Endothelial cell of umbilical vein (primary cell): Measurements from ENCODE around the gene SYNGR1. TPM values are rescaled to one million over a fixed set of nuclear protein-coding genes. Genes with fewer than 3 reads are reported as not detected.

Experiments used
- BruUV-seq: library from RNA; stranded (reverse); fragments of 400-500 nt; replicated peaks from 2 replicates; lab custom pipeline; 2021; lab: Mats Ljungman, UMichigan
- CTCF ChIA-PET: fragments of 300-600, 350-600 bp; sonication (Branson Sonifier 250); formaldehyde crosslinking; loops from one replicate; lab custom pipeline; 2021; ENCODE audit warnings: antibody characterized with exemption, inconsistent platforms; lab: Charles Lee
- POLR2A ChIA-PET: fragments of 300-600, 350-600 bp; sonication (Branson Sonifier 250); formaldehyde crosslinking; loops from one replicate; lab custom pipeline; 2021; ENCODE audit warnings: antibody characterized with exemption, inconsistent platforms; lab: Charles Lee
- DNase-seq: peaks from one replicate; pipeline ENCODE4 v3.0.0-alpha.2; 2011; ENCODE audit warnings: low read depth, low spot score
- FAIRE-seq: peaks from 2 replicates; lab custom pipeline; 2011; peaks lifted over from hg19 to GRCh38; lab: Jason Lieb, UNC
- H2AFZ ChIP-seq: 2 replicates; pipeline ENCODE4 v1.6.0; 2012; ENCODE audit warnings: low read depth, low read length, control low read depth, inconsistent platforms
- H3K27ac ChIP-seq: 2 replicates; pipeline ENCODE4 v1.5.1; 2011; ENCODE audit warnings: low read depth, mild to moderate bottlenecking, control low read depth, low read length, moderate library complexity; ENCODE audit not compliant: insufficient read depth
- H3K27me3 ChIP-seq, 2 experiments: 2 replicates each; pipeline versions ENCODE4 v1.6.0 to v1.6.1; 2011; ENCODE audit warnings: low read length in 2 of 2, mixed read lengths in 1 of 2; ENCODE audit not compliant: control insufficient read depth in 2 of 2, insufficient read depth in 2 of 2
- H3K36me3 ChIP-seq, 2 experiments: 2 replicates in 1 of 2; 3 replicates in 1 of 2; pipeline ENCODE4 v1.5.1; 2011; ENCODE audit warnings: low read length in 2 of 2, mild to moderate bottlenecking in 1 of 2, moderate library complexity in 1 of 2; ENCODE audit not compliant: control insufficient read depth in 2 of 2, insufficient read depth in 2 of 2; ENCODE audit errors: extremely low read depth in 1 of 2
- H3K4me1 ChIP-seq: 3 replicates; pipeline ENCODE4 v1.5.1; 2011; ENCODE audit warnings: mild to moderate bottlenecking, low read length; ENCODE audit not compliant: control insufficient read depth, insufficient read depth; ENCODE audit errors: extremely low read depth
- H3K4me2 ChIP-seq: 2 replicates; pipeline ENCODE4 v1.6.1; 2011; ENCODE audit warnings: low read length, control low read depth, mixed read lengths; ENCODE audit not compliant: insufficient read depth
- H3K4me3 ChIP-seq, 3 experiments: fragments of 200-600 bp in 1 of 3; sonication (generic), shearing (Covaris generic) in 1 of 3; replicated peaks in 1 of 3; 2 replicates each; pipeline ENCODE4 v1.5.1; 2011 to 2016; ENCODE audit warnings: control low read depth in 3 of 3, low read length in 3 of 3, mild to moderate bottlenecking in 2 of 3, inconsistent platforms in 1 of 3, low read depth in 1 of 3, moderate library complexity in 1 of 3; ENCODE audit not compliant: insufficient read depth in 1 of 3
- H3K79me2 ChIP-seq: 2 replicates; pipeline ENCODE4 v1.6.0; 2012; ENCODE audit warnings: low read length, inconsistent platforms; ENCODE audit not compliant: control insufficient read depth, insufficient read depth
- H3K9ac ChIP-seq: replicated peaks from 2 replicates; pipeline ENCODE3; 2011; ENCODE audit warnings: low read length, control low read depth; ENCODE audit not compliant: insufficient read depth; ENCODE audit errors: extremely low read depth
- H3K9me1 ChIP-seq: replicated peaks from 3 replicates; pipeline ENCODE4 v1.6.0; 2011; ENCODE audit warnings: mild to moderate bottlenecking, low read length; ENCODE audit not compliant: control insufficient read depth, insufficient read depth; ENCODE audit errors: extremely low read depth
- H3K9me3 ChIP-seq: replicated peaks from 2 replicates; pipeline ENCODE4 v1.5.1; 2012; ENCODE audit warnings: low read length, inconsistent platforms; ENCODE audit not compliant: control insufficient read depth, insufficient read depth
- H4K20me1 ChIP-seq: replicated peaks from 2 replicates; pipeline ENCODE3; 2011; ENCODE audit warnings: mild to moderate bottlenecking, low read length; ENCODE audit not compliant: control insufficient read depth, insufficient read depth; ENCODE audit errors: extremely low read depth
- CTCF ChIP-seq, 2 donors: IDR thresholded peaks; 1 replicate in 1 of 2; 2 replicates in 1 of 2; pipeline ENCODE4 v1.5.1; 2011; ENCODE audit warnings: low read length in 2 of 2, mild to moderate bottlenecking in 2 of 2, moderate library complexity in 2 of 2, control low read depth in 1 of 2, inconsistent platforms in 1 of 2, low read depth in 1 of 2; ENCODE audit not compliant: insufficient read depth in 1 of 2; ENCODE audit errors: extremely low read depth in 1 of 2
- EZH2 ChIP-seq: IDR thresholded peaks from 2 replicates; pipeline ENCODE4 v1.6.1; 2012; ENCODE audit warnings: borderline replicate concordance, low read depth, mild to moderate bottlenecking, moderate library complexity, low read length, inconsistent platforms; ENCODE audit not compliant: severe bottlenecking
- FOS ChIP-seq: IDR thresholded peaks from 2 replicates; pipeline ENCODE4 v1.6.1; 2011; ENCODE audit warnings: mild to moderate bottlenecking, low read length, moderate library complexity, borderline replicate concordance; ENCODE audit not compliant: insufficient read depth
- GATA2 ChIP-seq: IDR thresholded peaks from 2 replicates; pipeline ENCODE4 v1.7.0; 2011; ENCODE audit warnings: low read depth, mild to moderate bottlenecking, moderate library complexity, mixed read lengths, low read length; ENCODE audit not compliant: insufficient read length, insufficient read depth
- JUN ChIP-seq: IDR thresholded peaks from 2 replicates; pipeline ENCODE4 v1.6.1; 2011; ENCODE audit warnings: borderline replicate concordance, low read depth; ENCODE audit not compliant: insufficient read length, insufficient read depth
- MAX ChIP-seq: IDR thresholded peaks from 2 replicates; pipeline ENCODE4 v1.6.1; 2011; ENCODE audit not compliant: insufficient read depth, insufficient read length
- MYC ChIP-seq: IDR thresholded peaks from one replicate; pipeline ENCODE4 v1.6.1; 2011; ENCODE audit warnings: mild to moderate bottlenecking, low read depth, low read length
- POLR2A ChIP-seq: IDR thresholded peaks from 2 replicates; pipeline ENCODE4 v1.6.1; 2012; ENCODE audit warnings: low read depth, mild to moderate bottlenecking, control low read depth, low read length
- POLR2AphosphoS5 ChIP-seq: IDR thresholded peaks from 2 replicates; pipeline ENCODE4 v1.6.1; 2012; ENCODE audit warnings: low read depth, mild to moderate bottlenecking, control low read depth, low read length, moderate library complexity; ENCODE audit not compliant: insufficient read depth
- dilution Hi-C: fragments of 300-500 bp; cut with MboI; formaldehyde crosslinking; loops from one replicate; pipeline ENCODE4 v1.15.0; 2019; ENCODE audit warnings: low sequenced_read_pairs; ENCODE audit not compliant: extremely low pct_ligation_motif_present
- intact Hi-C: fragments of 100-400 bp; cut with micrococcal nuclease; formaldehyde crosslinking; loops from one replicate; pipeline ENCODE4 v1.10.0; 2022
- polyA plus RNA-seq, 4 experiments: library from polyadenylated mRNA; depleted of rRNA in 3 of 4; stranded (reverse) in 3 of 4; unstranded in 1 of 4; fragments of >200 nt; gene quantifications; 2 replicates each; pipeline versions ENCODE4 v1.2.1 to v1.2.3, GENCODE V29; 2011 to 2012; ENCODE audit warnings: missing spikeins in 1 of 4
- total RNA-seq: library from RNA; stranded (reverse); gene quantifications from 2 replicates; pipeline ENCODE4 v1.2.3, GENCODE V29; 2021

The SYNGR1 gene
- total and polyA plus RNA-seq, 2 donors (not counting 3 experiments of a cell fraction or from before 2014, with no cell fraction given), result 3.8 to 10.2 TPM

DNA sequence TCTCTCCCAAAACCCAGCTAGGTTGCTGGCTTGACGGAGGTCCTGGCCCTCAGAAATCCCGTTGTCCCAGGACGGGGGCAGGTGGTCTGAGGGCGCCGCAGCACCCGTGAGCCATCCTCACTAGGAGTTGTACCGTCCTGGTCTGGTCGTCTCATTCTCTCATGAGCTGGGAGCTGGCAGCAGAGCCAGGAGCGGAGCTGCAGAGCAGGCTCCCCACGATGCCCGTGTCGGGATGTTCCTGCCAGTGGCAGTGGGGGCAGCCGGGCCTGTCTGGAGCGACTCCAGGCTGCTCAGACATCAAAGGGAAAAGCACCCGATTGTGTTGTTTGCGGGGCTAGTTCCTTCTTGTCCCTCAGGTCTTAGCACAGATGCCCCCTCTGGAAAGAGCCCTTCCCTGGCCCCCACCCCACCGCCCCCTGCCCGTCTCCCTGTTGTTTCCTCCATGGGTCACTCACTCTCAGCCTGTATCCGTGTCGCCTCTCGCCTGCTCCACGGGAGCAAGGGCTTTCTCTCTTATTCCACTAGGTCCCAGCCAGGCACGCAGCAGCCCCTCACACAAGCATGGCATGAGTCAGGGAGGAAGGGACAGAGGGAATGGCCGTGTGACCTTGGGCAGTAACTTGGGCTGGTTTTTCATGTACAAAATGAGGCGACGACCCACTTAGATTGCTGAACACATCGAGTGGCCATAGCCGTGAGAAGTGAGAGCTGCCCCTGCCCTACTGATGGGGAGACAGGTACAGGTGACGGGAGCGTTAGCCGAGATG is 83.9 kb downstream of the SYNGR1 start:
- H3K4me2 ChIP-seq, result no peak overlapping the region
- H3K79me2 ChIP-seq, result no peaks in the 10 kb centered on the region
- ChIA-PET POLR2A (no interaction called here), CTCF (interaction anchor here (1.6 kb wide), 1 partner anchor 90 kb away, joined by 3 read pairs; no protein-coding TSS in a partner anchor)
- TF ChIP-seq JUN, result no peak
- no peak for TF ChIP-seq EZH2
- no peak for TF ChIP-seq GATA2
- no peak for TF ChIP-seq MAX
- no peak for TF ChIP-seq CTCF (IDR thresholded peaks at IDR 0.05; ENCODE audit: extremely low read depth in 1 of 2, insufficient read depth in 1 of 2, low read depth in 1 of 2, low read length in 2 of 2)
- no peak for TF ChIP-seq MYC
- TF ChIP-seq FOS, result no peak
- no peak for TF ChIP-seq POLR2A
- no peak for TF ChIP-seq POLR2AphosphoS5
- no peaks in the 10 kb centered on the region for H3K9me3 ChIP-seq
- H3K4me3 ChIP-seq, result no peak overlapping the region
- H3K27me3 ChIP-seq, result peaks cover 0 to 2% of the 10 kb centered on the region in 2 experiments
- dilution Hi-C loops (no loop called here), intact Hi-C loops (no loop called here)
- no TSS peak for BruUV-seq
- no peak overlapping the region for H3K9ac ChIP-seq
- peaks cover 0 to 12% of the 10 kb centered on the region in 2 experiments for H3K36me3 ChIP-seq
- no peak overlapping the region for H2AFZ ChIP-seq
- FAIRE-seq, result no peak
- H3K9me1 ChIP-seq, result no peaks in the 10 kb centered on the region
- peaks cover 18% of the 10 kb centered on the region for H3K4me1 ChIP-seq
- no peak for DNase-seq
- H4K20me1 ChIP-seq, result no peaks in the 10 kb centered on the region
- no peak overlapping the region for H3K27ac ChIP-seq
